HepG2 (cell line): ENCODE results near the gene ST6GALNAC6. TPM values are rescaled to one million over a fixed set of nuclear protein-coding genes. Genes with fewer than 3 reads are reported as not detected.

Experiments
- AKAP8 ChIP-seq: sonication (generic); formaldehyde crosslinking; IDR thresholded peaks from 2 replicates; pipeline ENCODE4 v1.5.1; 2020; ENCODE audit warnings: mild to moderate bottlenecking, missing genetic modification reagents
- DMAP1 ChIP-seq: IDR thresholded peaks from 2 replicates; pipeline ENCODE4 v1.6.1; 2016
- KDM1A ChIP-seq: IDR thresholded peaks from 2 replicates; pipeline ENCODE4 v1.6.1; 2016; ENCODE audit warnings: missing compliant biosample characterization
- KDM6A ChIP-seq: IDR thresholded peaks from 2 replicates; pipeline ENCODE4 v1.6.1; 2016; ENCODE audit warnings: low read depth
- POGK ChIP-seq: sonication (generic); formaldehyde crosslinking; conservative IDR thresholded peaks from 2 replicates; pipeline ENCODE4 v1.8.0; 2022; ENCODE audit warnings: mild to moderate bottlenecking, moderate library complexity, missing genetic modification reagents
- PRMT3 ChIP-seq: sonication (generic); formaldehyde crosslinking; IDR thresholded peaks from 2 replicates; pipeline ENCODE4 v1.8.1; 2022; ENCODE audit warnings: low read depth, mild to moderate bottlenecking, moderate library complexity, missing genetic modification reagents, borderline replicate concordance
- RFX1 ChIP-seq: fragments of 450-650 bp; IDR thresholded peaks from 2 replicates; pipeline ENCODE4 v1.6.1; 2017
- SETDB1 ChIP-seq: sonication (generic); formaldehyde crosslinking; IDR thresholded peaks from 2 replicates; pipeline ENCODE4 v1.5.1; 2020; ENCODE audit warnings: missing genetic modification reagents, mild to moderate bottlenecking, borderline replicate concordance
- TGIF2 ChIP-seq: IDR thresholded peaks from 2 replicates; pipeline ENCODE4 v1.6.1; 2016; ENCODE audit warnings: control low read depth, missing compliant biosample characterization
- XRCC5 ChIP-seq: fragments of 200-400 bp; formaldehyde crosslinking; optimal IDR thresholded peaks from 2 replicates; pipeline ENCODE3; 2017; ENCODE audit warnings: mild to moderate bottlenecking, low read length
- ZBTB4 ChIP-seq: sonication (generic); formaldehyde crosslinking; IDR thresholded peaks from 2 replicates; pipeline ENCODE4 v1.4.0; 2020; ENCODE audit warnings: missing genetic modification reagents, mild to moderate bottlenecking, borderline replicate concordance
- ZFY ChIP-seq: sonication (generic); formaldehyde crosslinking; IDR thresholded peaks from 2 replicates; pipeline ENCODE4 v1.4.0; 2020; ENCODE audit warnings: missing genetic modification reagents
- ZNF234 ChIP-seq: sonication (generic); formaldehyde crosslinking; conservative IDR thresholded peaks from 2 replicates; pipeline ENCODE4 v1.5.1; 2020; ENCODE audit warnings: mild to moderate bottlenecking, missing genetic modification reagents
- ZNF468 ChIP-seq: sonication (generic); formaldehyde crosslinking; IDR thresholded peaks from 2 replicates; pipeline ENCODE4 v1.8.0; 2022; ENCODE audit warnings: mild to moderate bottlenecking, moderate library complexity, missing genetic modification reagents
- ZNF7 ChIP-seq: IDR thresholded peaks from 2 replicates; pipeline ENCODE4 v1.6.1; 2016; ENCODE audit warnings: missing biosample characterization, missing genetic modification reagents
- polyA plus RNA-seq, 8 experiments: library from polyadenylated mRNA; depleted of rRNA in 3 of 8; stranded (reverse) in 7 of 8; unstranded in 1 of 8; fragments of >200 nt; fragmentation: Illumina TruSeq in 4 of 8; extraction: Trizol in 4 of 8; gene quantifications; 2 replicates each; pipeline versions ENCODE4 v1.2.1 to v1.2.3, GENCODE V29; 2011 to 2016; ENCODE audit warnings: low read depth in 4 of 8, missing spikeins in 1 of 8, mixed read lengths in 1 of 8; ENCODE audit not compliant: insufficient read depth in 1 of 8
- total RNA-seq, 5 experiments: library from RNA; depleted of rRNA; stranded (reverse); fragments of >200 nt; fragmentation: Illumina TruSeq; extraction: Trizol; gene quantifications; 2 replicates each; pipeline ENCODE4 v1.2.3, GENCODE V29; 2016; ENCODE audit warnings: low read depth in 1 of 5
- TF ChIP-seq, protein P1 (sequence below): sonication (generic); formaldehyde crosslinking; IDR thresholded peaks from 2 replicates; pipeline ENCODE4 v1.4.0; 2020; ENCODE audit warnings: mild to moderate bottlenecking, missing genetic modification reagents, borderline replicate concordance
- TF ChIP-seq, protein P2 (sequence below), 2 experiments: fragments of 450-650 bp in 1 of 2; sonication (generic) in 1 of 2; formaldehyde crosslinking; IDR thresholded peaks; 2 replicates each; pipeline versions ENCODE4 v1.5.0 to v1.8.0; 2020 to 2022; ENCODE audit warnings: mild to moderate bottlenecking in 1 of 2, missing genetic modification reagents in 1 of 2
- TF ChIP-seq, protein P3 (sequence below): IDR thresholded peaks from 2 replicates; pipeline ENCODE4 v1.6.1; 2016

The ST6GALNAC6 gene
- total and polyA plus RNA-seq, 2 of the 13 experiments (the other 11 are each of a cell fraction or from before 2014, with no cell fraction given): 18.5 to 65.4 TPM

DNA sequence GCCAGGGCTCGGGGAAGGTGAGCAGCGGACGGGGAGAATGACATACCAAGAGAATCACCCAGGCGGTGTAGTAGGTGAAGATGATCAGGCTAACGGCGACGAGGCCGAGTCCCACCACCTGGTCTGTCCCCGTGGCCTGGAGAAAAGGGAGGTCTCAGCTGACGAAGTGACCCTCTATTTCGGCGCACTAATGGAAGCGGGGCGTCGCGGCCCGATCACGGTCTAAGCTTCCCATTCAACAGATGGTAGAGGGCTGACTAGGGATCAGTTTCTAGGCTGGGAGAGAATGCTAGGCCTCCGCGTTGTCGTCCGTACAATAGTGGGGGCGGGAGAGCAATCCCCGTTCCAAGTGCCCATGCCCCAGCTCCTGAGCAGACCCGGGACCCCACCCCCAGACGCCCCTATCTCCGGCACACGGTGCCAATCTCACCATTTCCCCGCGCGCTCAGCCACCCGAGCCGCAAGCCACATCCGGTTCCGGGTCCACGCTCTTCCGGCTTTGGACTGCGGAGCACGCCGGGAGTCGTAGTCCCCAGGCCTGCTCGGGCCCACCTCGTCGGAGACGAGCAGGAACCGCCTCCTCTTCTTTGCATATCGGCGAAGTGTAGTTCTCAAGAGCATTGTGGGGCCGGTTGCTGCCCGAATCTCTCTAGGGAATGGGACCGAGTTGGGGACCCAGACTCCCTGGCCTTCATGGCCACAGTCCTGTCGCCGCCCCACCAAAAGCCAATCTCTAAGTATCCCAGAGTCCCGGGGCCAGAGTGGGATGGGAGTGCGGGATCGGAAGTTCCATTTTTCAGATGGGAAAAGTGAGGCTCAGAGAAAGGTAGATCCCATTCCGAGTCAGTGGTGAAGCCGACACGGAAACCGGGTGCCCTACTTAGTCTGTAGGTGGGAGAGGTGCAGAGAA, 38.2 kb upstream of the ST6GALNAC6 start, which contains the start of gene DPM2 (continued):
- TF ChIP-seq AKAP8 (CRISPR knock-in tag): peak; percentile 73; the same call in 1 of the 2 replicates
- no peak for TF ChIP-seq KDM1A (CRISPR knock-in tag)
- TF ChIP-seq, protein P1, sequence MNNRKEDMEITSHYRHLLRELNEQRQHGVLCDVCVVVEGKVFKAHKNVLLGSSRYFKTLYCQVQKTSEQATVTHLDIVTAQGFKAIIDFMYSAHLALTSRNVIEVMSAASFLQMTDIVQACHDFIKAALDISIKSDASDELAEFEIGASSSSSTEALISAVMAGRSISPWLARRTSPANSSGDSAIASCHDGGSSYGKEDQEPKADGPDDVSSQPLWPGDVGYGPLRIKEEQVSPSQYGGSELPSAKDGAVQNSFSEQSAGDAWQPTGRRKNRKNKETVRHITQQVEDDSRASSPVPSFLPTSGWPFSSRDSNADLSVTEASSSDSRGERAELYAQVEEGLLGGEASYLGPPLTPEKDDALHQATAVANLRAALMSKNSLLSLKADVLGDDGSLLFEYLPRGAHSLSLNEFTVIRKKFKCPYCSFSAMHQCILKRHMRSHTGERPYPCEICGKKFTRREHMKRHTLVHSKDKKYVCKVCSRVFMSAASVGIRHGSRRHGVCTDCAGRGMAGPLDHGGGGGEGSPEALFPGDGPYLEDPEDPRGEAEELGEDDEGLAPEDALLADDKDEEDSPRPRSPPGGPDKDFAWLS (CRISPR knock-in tag): no peak
- TF ChIP-seq SETDB1 (CRISPR knock-in tag): no peak
- TF ChIP-seq ZNF7: no peak
- no peak for TF ChIP-seq ZNF234 (CRISPR knock-in tag)
- peak; percentile 89 for TF ChIP-seq ZFY (CRISPR knock-in tag)
- TF ChIP-seq DMAP1: 0 out of 2 replicates have a peak, but pooled peaks have one; percentile 55
- no peak for TF ChIP-seq ZNF468 (CRISPR knock-in tag)
- TF ChIP-seq RFX1: no peak
- TF ChIP-seq XRCC5: no peak
- TF ChIP-seq, protein P2, sequence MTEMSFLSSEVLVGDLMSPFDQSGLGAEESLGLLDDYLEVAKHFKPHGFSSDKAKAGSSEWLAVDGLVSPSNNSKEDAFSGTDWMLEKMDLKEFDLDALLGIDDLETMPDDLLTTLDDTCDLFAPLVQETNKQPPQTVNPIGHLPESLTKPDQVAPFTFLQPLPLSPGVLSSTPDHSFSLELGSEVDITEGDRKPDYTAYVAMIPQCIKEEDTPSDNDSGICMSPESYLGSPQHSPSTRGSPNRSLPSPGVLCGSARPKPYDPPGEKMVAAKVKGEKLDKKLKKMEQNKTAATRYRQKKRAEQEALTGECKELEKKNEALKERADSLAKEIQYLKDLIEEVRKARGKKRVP (CRISPR knock-in tag; IDR thresholded peaks at IDR 0.05): no peak
- TF ChIP-seq KDM6A (CRISPR knock-in tag): no peak
- TF ChIP-seq, protein P3, sequence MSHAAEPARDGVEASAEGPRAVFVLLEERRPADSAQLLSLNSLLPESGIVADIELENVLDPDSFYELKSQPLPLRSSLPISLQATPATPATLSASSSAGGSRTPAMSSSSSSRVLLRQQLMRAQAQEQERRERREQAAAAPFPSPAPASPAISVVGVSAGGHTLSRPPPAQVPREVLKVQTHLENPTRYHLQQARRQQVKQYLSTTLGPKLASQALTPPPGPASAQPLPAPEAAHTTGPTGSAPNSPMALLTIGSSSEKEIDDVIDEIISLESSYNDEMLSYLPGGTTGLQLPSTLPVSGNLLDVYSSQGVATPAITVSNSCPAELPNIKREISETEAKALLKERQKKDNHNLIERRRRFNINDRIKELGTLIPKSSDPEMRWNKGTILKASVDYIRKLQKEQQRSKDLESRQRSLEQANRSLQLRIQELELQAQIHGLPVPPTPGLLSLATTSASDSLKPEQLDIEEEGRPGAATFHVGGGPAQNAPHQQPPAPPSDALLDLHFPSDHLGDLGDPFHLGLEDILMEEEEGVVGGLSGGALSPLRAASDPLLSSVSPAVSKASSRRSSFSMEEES: no peak
- TF ChIP-seq POGK (CRISPR knock-in tag): no peak
- 0 out of 2 replicates have a peak, but pooled peaks have one; percentile 65 for TF ChIP-seq ZBTB4 (CRISPR knock-in tag)
- no peak for TF ChIP-seq PRMT3 (CRISPR knock-in tag)
- no peak for TF ChIP-seq TGIF2 (CRISPR knock-in tag)
